SK-N-SH (cell line): Measurements from ENCODE around the gene LIG1. TPM values are rescaled to one million over a fixed set of nuclear protein-coding genes. Genes with fewer than 3 reads are reported as not detected.
A peak's percentile ranks its signal among the peaks of the same experiment; 100 is the strongest.
"Not testable (repeated sequence)": the region's sequence is repeated elsewhere in the genome, so short reads cannot be mapped to it uniquely, and the experiment has no call there.

Experiments
- CTCF ChIA-PET: fragments of 300-600, 350-600 bp; formaldehyde crosslinking; extraction: SDS; loops from one replicate; lab custom pipeline; 2021; lab: Yijun Ruan, JAX
- POLR2A ChIA-PET: fragments of 350-600 bp; sonication (Branson Sonifier 250); formaldehyde crosslinking; extraction: SDS; loops from one replicate; lab custom pipeline; 2020; ENCODE audit warnings: antibody characterized with exemption, inconsistent platforms; lab: Yijun Ruan, JAX
- DNase-seq: peaks from one replicate; pipeline ENCODE4 v3.0.0; 2012
- H2AFZ ChIP-seq: fragments of 200-600 bp; sonication (generic); 2 replicates; pipeline ENCODE4 v1.8.1; 2016; ENCODE audit warnings: antibody characterized with exemption, mild to moderate bottlenecking, low read depth
- H3F3A ChIP-seq: fragments of 200-600 bp; sonication (generic); replicated peaks from 2 replicates; pipeline ENCODE3; 2016; ENCODE audit warnings: antibody characterized with exemption, mild to moderate bottlenecking; ENCODE audit not compliant: insufficient read depth
- H3K27ac ChIP-seq, 2 experiments: fragments of 200-500 bp in 1 of 2; fragments of 200-600 bp in 1 of 2; sonication (Bioruptor generic) in 1 of 2; sonication (generic), shearing (Covaris generic) in 1 of 2; 2 replicates each; pipeline versions ENCODE4 v1.5.1 to v1.6.1; 2014 to 2016; ENCODE audit warnings: low read depth in 2 of 2, inconsistent platforms in 1 of 2, low read length in 1 of 2, mild to moderate bottlenecking in 1 of 2, mixed read lengths in 1 of 2
- H3K27me3 ChIP-seq: fragments of 200-600 bp; sonication (generic), shearing (Covaris generic); 2 replicates; pipeline ENCODE4 v1.6.1; 2016; ENCODE audit warnings: mixed run types; ENCODE audit not compliant: insufficient read depth
- H3K36me3 ChIP-seq, 2 experiments: fragments of 200-500 bp in 1 of 2; fragments of 200-600 bp in 1 of 2; sonication (Bioruptor generic) in 1 of 2; sonication (generic) in 1 of 2; replicated peaks in 1 of 2; 2 replicates each; pipeline versions ENCODE3 to v1.5.1; 2014 to 2016; ENCODE audit warnings: low read length in 1 of 2, mild to moderate bottlenecking in 1 of 2; ENCODE audit not compliant: insufficient read depth in 2 of 2, control insufficient read depth in 1 of 2
- H3K4me1 ChIP-seq, 2 experiments: fragments of 200-500 bp in 1 of 2; fragments of 200-600 bp in 1 of 2; sonication (Bioruptor generic) in 1 of 2; sonication (generic), shearing (Covaris generic) in 1 of 2; 2 replicates each; pipeline versions ENCODE4 v1.5.1 to v1.6.1; 2014 to 2016; ENCODE audit warnings: low read depth in 1 of 2, low read length in 1 of 2, mixed run types in 1 of 2; ENCODE audit not compliant: insufficient read depth in 2 of 2, control insufficient read depth in 1 of 2
- H3K4me2 ChIP-seq: fragments of 200-600 bp; sonication (generic), shearing (Covaris generic); 2 replicates; pipeline ENCODE4 v1.6.1; 2017; ENCODE audit warnings: mixed run types
- H3K4me3 ChIP-seq, 2 experiments: fragments of 200-500 bp in 1 of 2; fragments of 200-600 bp in 1 of 2; sonication (Bioruptor generic) in 1 of 2; sonication (generic), shearing (Covaris generic) in 1 of 2; 2 replicates each; pipeline versions ENCODE4 v1.5.1 to v1.8.1; 2014 to 2016; ENCODE audit warnings: low read depth in 2 of 2, inconsistent platforms in 1 of 2, low read length in 1 of 2, mild to moderate bottlenecking in 1 of 2, mixed read lengths in 1 of 2, moderate library complexity in 1 of 2
- H3K79me2 ChIP-seq: fragments of 200-600 bp; sonication (generic); 2 replicates; pipeline ENCODE4 v1.8.1; 2017; ENCODE audit warnings: mild to moderate bottlenecking; ENCODE audit not compliant: insufficient read depth
- H3K9ac ChIP-seq: fragments of 200-600 bp; sonication (generic); 2 replicates; pipeline ENCODE4 v1.6.1; 2017; ENCODE audit warnings: mixed run types
- H3K9me2 ChIP-seq: fragments of 200-600 bp; sonication (generic); 2 replicates; pipeline ENCODE4 v1.6.1; 2017; ENCODE audit warnings: mixed run types
- H3K9me3 ChIP-seq: fragments of 200-600 bp; sonication (generic); 2 replicates; pipeline ENCODE4 v1.6.1; 2017; ENCODE audit warnings: mixed run types, mild to moderate bottlenecking, moderate library complexity
- H4K20me1 ChIP-seq: fragments of 200-600 bp; sonication (generic); 2 replicates; pipeline ENCODE4 v1.6.1; 2017; ENCODE audit warnings: mild to moderate bottlenecking, mixed run types; ENCODE audit not compliant: insufficient read depth
- CHD2 ChIP-seq: fragments of 150-350 bp; IDR thresholded peaks from 2 replicates; pipeline ENCODE4 v1.6.1; 2018; ENCODE audit warnings: low read length; ENCODE audit not compliant: partially characterized antibody
- GABPA ChIP-seq: IDR thresholded peaks from 2 replicates; pipeline ENCODE4 v1.4.0; 2012; ENCODE audit warnings: low read depth, mild to moderate bottlenecking
- GATA2 ChIP-seq: sonication (generic); formaldehyde crosslinking; IDR thresholded peaks from 2 replicates; pipeline ENCODE4 v1.5.0; 2020; ENCODE audit warnings: mild to moderate bottlenecking, missing genetic modification reagents
- MAX ChIP-seq: IDR thresholded peaks from 2 replicates; pipeline ENCODE4 v1.4.0; 2012; ENCODE audit warnings: low read depth
- NFIC ChIP-seq: IDR thresholded peaks from 2 replicates; pipeline ENCODE4 v1.4.0; 2012; ENCODE audit warnings: borderline replicate concordance
- NRF1 ChIP-seq: IDR thresholded peaks from 2 replicates; pipeline ENCODE4 v1.6.1; 2012; ENCODE audit warnings: low read depth, mild to moderate bottlenecking, low read length
- SIN3A ChIP-seq: IDR thresholded peaks from 2 replicates; pipeline ENCODE4 v1.6.1; 2012; ENCODE audit warnings: low read depth, mild to moderate bottlenecking, low read length, moderate library complexity, borderline replicate concordance
- TCF12 ChIP-seq: IDR thresholded peaks from 2 replicates; pipeline ENCODE4 v1.4.0; 2012
- WGBS: methylation state at CpG from one replicate; pipeline ENCODE4 v1.1.6; 2017; ENCODE audit warnings: low lambda C conversion rate; 5-methylcytosine and 5-hydroxymethylcytosine counted together
- polyA plus RNA-seq, 3 experiments: library from polyadenylated mRNA; depleted of rRNA; stranded (reverse); fragments of >200 nt; gene quantifications; 2 replicates each; pipeline ENCODE4 v1.2.3, GENCODE V29; 2012
- TF ChIP-seq, protein P1 (sequence below): fragments of 150-350 bp; IDR thresholded peaks from 2 replicates; pipeline ENCODE4 v1.6.1; 2017; ENCODE audit warnings: antibody characterized with exemption, low read length, low read depth, borderline replicate concordance
- TF ChIP-seq, protein P2 (sequence below): fragments of 200-600 bp; sonication (generic); IDR thresholded peaks from 2 replicates; pipeline ENCODE4 v1.6.1; 2017; ENCODE audit warnings: antibody characterized with exemption, mild to moderate bottlenecking, moderate library complexity

Gene LIG1
- polyA plus RNA-seq, 1 of the 3 experiments (the other 2 are of a cell fraction), result 53.0 TPM

DNA sequence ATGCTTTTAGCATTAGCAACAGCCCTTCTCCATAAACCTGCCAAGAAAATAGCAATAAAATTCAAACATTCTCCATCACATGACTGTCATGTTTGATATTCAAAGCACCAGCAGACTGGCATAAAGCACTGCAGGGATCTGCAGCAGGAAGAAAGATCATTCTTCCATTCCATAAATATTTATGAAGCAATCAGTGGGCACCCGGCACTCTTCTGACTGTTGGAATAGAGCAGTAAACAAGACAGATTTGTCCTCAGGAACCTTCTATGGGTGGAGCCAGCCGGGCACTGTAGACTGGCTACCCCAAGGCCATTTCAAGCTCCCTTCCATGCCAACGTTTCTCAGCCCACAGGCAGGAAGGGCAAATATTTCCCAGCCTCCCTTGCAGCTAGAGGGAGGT, 85.1 kb downstream of the LIG1 start (continued):
- no peak for TF ChIP-seq GATA2 (CRISPR knock-in tag)
- TF ChIP-seq GABPA, result no peak
- TF ChIP-seq CHD2, result no peak
- TF ChIP-seq, protein P1, sequence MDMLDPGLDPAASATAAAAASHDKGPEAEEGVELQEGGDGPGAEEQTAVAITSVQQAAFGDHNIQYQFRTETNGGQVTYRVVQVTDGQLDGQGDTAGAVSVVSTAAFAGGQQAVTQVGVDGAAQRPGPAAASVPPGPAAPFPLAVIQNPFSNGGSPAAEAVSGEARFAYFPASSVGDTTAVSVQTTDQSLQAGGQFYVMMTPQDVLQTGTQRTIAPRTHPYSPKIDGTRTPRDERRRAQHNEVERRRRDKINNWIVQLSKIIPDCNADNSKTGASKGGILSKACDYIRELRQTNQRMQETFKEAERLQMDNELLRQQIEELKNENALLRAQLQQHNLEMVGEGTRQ, result no peak
- TF ChIP-seq, protein P2, sequence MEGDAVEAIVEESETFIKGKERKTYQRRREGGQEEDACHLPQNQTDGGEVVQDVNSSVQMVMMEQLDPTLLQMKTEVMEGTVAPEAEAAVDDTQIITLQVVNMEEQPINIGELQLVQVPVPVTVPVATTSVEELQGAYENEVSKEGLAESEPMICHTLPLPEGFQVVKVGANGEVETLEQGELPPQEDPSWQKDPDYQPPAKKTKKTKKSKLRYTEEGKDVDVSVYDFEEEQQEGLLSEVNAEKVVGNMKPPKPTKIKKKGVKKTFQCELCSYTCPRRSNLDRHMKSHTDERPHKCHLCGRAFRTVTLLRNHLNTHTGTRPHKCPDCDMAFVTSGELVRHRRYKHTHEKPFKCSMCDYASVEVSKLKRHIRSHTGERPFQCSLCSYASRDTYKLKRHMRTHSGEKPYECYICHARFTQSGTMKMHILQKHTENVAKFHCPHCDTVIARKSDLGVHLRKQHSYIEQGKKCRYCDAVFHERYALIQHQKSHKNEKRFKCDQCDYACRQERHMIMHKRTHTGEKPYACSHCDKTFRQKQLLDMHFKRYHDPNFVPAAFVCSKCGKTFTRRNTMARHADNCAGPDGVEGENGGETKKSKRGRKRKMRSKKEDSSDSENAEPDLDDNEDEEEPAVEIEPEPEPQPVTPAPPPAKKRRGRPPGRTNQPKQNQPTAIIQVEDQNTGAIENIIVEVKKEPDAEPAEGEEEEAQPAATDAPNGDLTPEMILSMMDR, result no peak
- TF ChIP-seq NRF1, result no peak

GRCh38 chr19:48081106-48081505, 89.0 kb downstream of the LIG1 start:
- Histone ChIP-seq H3K4me1 (no peaks in the 10 kb centered on the region), H3K79me2 (no peaks in the 10 kb centered on the region), H3K27me3 (no peaks in the 10 kb centered on the region; the same call in 1 of the 2 replicates), H3K9me2 (no peaks in the 10 kb centered on the region), H3K27ac (no peak overlapping the region), H3K9ac (no peak overlapping the region), H3K4me3 (no peak overlapping the region), H3K36me3 (no peaks in the 10 kb centered on the region), H3F3A (peaks cover 5% of the 10 kb centered on the region), H3K9me3 (no peaks in the 10 kb centered on the region), H3K4me2 (no peak overlapping the region), H4K20me1 (no peaks in the 10 kb centered on the region), H2AFZ (no peak overlapping the region)
- ChIA-PET POLR2A (no interaction called here), CTCF (no interaction called here)
- WGBS, result 40% methylated on average over 5 of the region's 5 CpGs
- TF ChIP-seq SIN3A, result no peak
- no peak for TF ChIP-seq MAX
- peak; percentile 13; the same call in 1 of the 2 replicates for TF ChIP-seq NFIC
- peak; percentile 48 for TF ChIP-seq TCF12
- no peak for DNase-seq

DNA sequence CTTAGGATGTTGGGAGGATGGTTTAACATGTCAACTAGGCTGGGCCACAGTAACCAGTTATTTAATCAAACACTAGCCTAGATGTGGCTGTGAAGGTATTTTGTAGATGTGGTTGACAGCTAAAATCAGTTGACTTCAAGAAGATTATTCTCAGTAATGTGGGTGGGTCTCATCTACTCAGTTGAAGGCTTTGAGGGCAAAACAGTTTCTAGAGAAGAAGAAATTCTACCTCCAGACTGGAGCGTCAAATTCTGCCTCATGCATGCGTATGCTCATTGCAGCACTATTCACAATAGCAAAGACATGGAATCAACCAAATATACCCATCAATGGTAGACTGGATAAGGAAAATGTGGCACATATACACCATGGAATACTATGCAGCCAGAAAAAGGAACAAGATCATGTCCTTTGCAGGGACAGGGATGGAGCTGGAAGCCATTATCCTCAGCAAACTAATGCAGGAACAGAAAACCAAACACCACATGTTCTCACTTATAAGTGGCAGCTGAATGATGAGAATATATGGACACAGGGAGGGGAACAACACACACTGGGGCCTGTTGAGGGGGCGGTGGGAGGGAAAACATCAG, 99.9 kb downstream of the LIG1 start:
- H3K36me3 ChIP-seq, H3K9ac ChIP-seq, H3K9me3 ChIP-seq, H3F3A ChIP-seq, CTCF ChIA-PET, H3K4me1 ChIP-seq, POLR2A ChIA-PET, DNase-seq, H3K4me3 ChIP-seq, H3K9me2 ChIP-seq, H3K4me2 ChIP-seq, H3K27me3 ChIP-seq, H3K79me2 ChIP-seq, H2AFZ ChIP-seq, H4K20me1 ChIP-seq, H3K27ac ChIP-seq: not testable (repeated sequence)
- 78% methylated on average over 3 of the region's 3 CpGs for WGBS
